Measurements from ENCODE around the gene BARHL1.

- TF ChIP-seq EZH2 (IDR thresholded peaks at IDR 0.05) (no peak), POLR2AphosphoS5 (IDR thresholded peaks at IDR 0.05; ENCODE audit: borderline replicate concordance, low read depth, low read length) (no peak), FOXP2 (optimal IDR thresholded peaks at IDR 0.05; ENCODE audit: control extremely low read depth, extremely low read length, insufficient read depth) (no peak)
These were observed 19.8 kb downstream of the BARHL1 start for GRCh38 chr9:132602207-132602606.

Measured in SK-N-MC (cell line).